GM12891 (cell line): ENCODE measurements around the gene SCO2.

ENCODE experiments used
- PAX5 ChIP-seq: IDR thresholded peaks from 2 replicates; pipeline ENCODE4 v1.6.1; 2011; ENCODE audit warnings: low read length, moderate library complexity, mild to moderate bottlenecking; ENCODE audit not compliant: insufficient read depth, severe bottlenecking
- POLR2A ChIP-seq: IDR thresholded peaks from 2 replicates; pipeline ENCODE4 v1.6.1; 2011; ENCODE audit warnings: low read depth, low read length, control low read depth
- POLR2AphosphoS5 ChIP-seq: IDR thresholded peaks from 2 replicates; pipeline ENCODE4 v1.6.1; 2011; ENCODE audit warnings: low read depth, low read length, control low read depth
- POU2F2 ChIP-seq: IDR thresholded peaks from 2 replicates; pipeline ENCODE4 v1.6.1; 2011; ENCODE audit warnings: low read depth, mild to moderate bottlenecking, control low read depth, low read length, moderate library complexity
- SPI1 ChIP-seq: IDR thresholded peaks from 2 replicates; pipeline ENCODE4 v1.6.1; 2011; ENCODE audit warnings: low read depth, low read length, control low read depth
- TAF1 ChIP-seq: IDR thresholded peaks from 2 replicates; pipeline ENCODE4 v1.6.1; 2011; ENCODE audit warnings: low read depth, low read length, control low read depth

- no peak for TF ChIP-seq POLR2AphosphoS5
- TF ChIP-seq POLR2A: no peak
- TF ChIP-seq TAF1: no peak
- TF ChIP-seq POU2F2: no peak
- TF ChIP-seq PAX5: no peak
- TF ChIP-seq SPI1: no peak
These were observed 44.4 kb downstream of the SCO2 start for GRCh38 chr22:50481045-50481439.
